WTC11 (cell line): ENCODE results near the gene FRMD4A. TPM values are rescaled to one million over a fixed set of nuclear protein-coding genes. Genes with fewer than 3 reads are reported as not detected.

Experiments used
- ATAC-seq: fragments of 200-7000 bp; cut with Tn5 transposase; 2 replicates; pipeline ENCODE4 v1.10.0; 2021; ENCODE audit warnings: mild to moderate bottlenecking, moderate library complexity
- CTCF ChIA-PET: fragments of 300-600 bp; sonication (Branson Sonifier 250); formaldehyde crosslinking; loops from one replicate; lab custom pipeline; 2021; ENCODE audit warnings: antibody characterized with exemption; lab: Charles Lee
- POLR2A ChIA-PET: fragments of 350-600 bp; sonication (Branson Sonifier 250); formaldehyde crosslinking; loops from one replicate; lab custom pipeline; 2021; ENCODE audit warnings: antibody characterized with exemption; lab: Charles Lee
- DNase-seq: peaks from one replicate; pipeline ENCODE4 v3.0.0; 2021; ENCODE audit warnings: low spot score
- H3K27ac Mint-ChIP-seq: 2 replicates; pipeline ENCODE4 v1.8.0; 2021; ENCODE audit warnings: mixed read lengths
- H3K27me3 Mint-ChIP-seq: 2 replicates; pipeline ENCODE4 v1.8.0; 2021; ENCODE audit warnings: low read depth, mild to moderate bottlenecking, moderate library complexity, mixed read lengths
- H3K36me3 Mint-ChIP-seq: 2 replicates; pipeline ENCODE4 v1.8.0; 2021; ENCODE audit warnings: mixed read lengths
- H3K4me1 Mint-ChIP-seq: 2 replicates; pipeline ENCODE4 v1.8.0; 2022; ENCODE audit warnings: mixed read lengths
- H3K4me3 Mint-ChIP-seq: 2 replicates; pipeline ENCODE4 v1.8.0; 2021; ENCODE audit warnings: mild to moderate bottlenecking, moderate library complexity, mixed read lengths
- H3K9me3 Mint-ChIP-seq: 2 replicates; pipeline ENCODE4 v1.8.0; 2021; ENCODE audit warnings: mixed read lengths
- ATF3 ChIP-seq: sonication (generic); formaldehyde crosslinking; conservative IDR thresholded peaks from 2 replicates; pipeline ENCODE4 v1.8.1; 2022; ENCODE audit warnings: mild to moderate bottlenecking, missing genetic modification reagents
- ESRRA ChIP-seq: sonication (generic); formaldehyde crosslinking; IDR thresholded peaks from 2 replicates; pipeline ENCODE4 v1.8.1; 2022; ENCODE audit warnings: mild to moderate bottlenecking, missing genetic modification reagents, borderline replicate concordance
- ETV6 ChIP-seq: sonication (generic); formaldehyde crosslinking; IDR thresholded peaks from 2 replicates; pipeline ENCODE4 v1.8.1; 2022; ENCODE audit warnings: mild to moderate bottlenecking, missing genetic modification reagents
- FOXK1 ChIP-seq: sonication (generic); formaldehyde crosslinking; IDR thresholded peaks from 2 replicates; pipeline ENCODE4 v1.8.0; 2022; ENCODE audit warnings: mild to moderate bottlenecking, moderate library complexity, missing genetic modification reagents
- IRF2 ChIP-seq: sonication (generic); formaldehyde crosslinking; IDR thresholded peaks from 2 replicates; pipeline ENCODE4 v1.8.0; 2022; ENCODE audit warnings: low read depth, missing genetic modification reagents, borderline replicate concordance
- MYBL2 ChIP-seq: sonication (generic); formaldehyde crosslinking; IDR thresholded peaks from 2 replicates; pipeline ENCODE4 v1.8.1; 2023; ENCODE audit warnings: mild to moderate bottlenecking, moderate library complexity, missing genetic modification reagents
- SMAD3 ChIP-seq: sonication (generic); formaldehyde crosslinking; IDR thresholded peaks from 2 replicates; pipeline ENCODE4 v1.8.0; 2022; ENCODE audit warnings: missing genetic modification reagents, mild to moderate bottlenecking, borderline replicate concordance
- SOX15 ChIP-seq: fragments of 250-450 bp; sonication (Bioruptor Pico); IDR thresholded peaks from 2 replicates; pipeline ENCODE4 v1.9.0; 2021; ENCODE audit warnings: mild to moderate bottlenecking
- TCF7 ChIP-seq: sonication (generic); formaldehyde crosslinking; IDR thresholded peaks from 2 replicates; pipeline ENCODE4 v1.8.0; 2022; ENCODE audit warnings: mild to moderate bottlenecking, low read depth, missing genetic modification reagents, moderate library complexity
- ZNF121 ChIP-seq: sonication (generic); formaldehyde crosslinking; IDR thresholded peaks from 2 replicates; pipeline ENCODE4 v1.8.0; 2023; ENCODE audit warnings: missing genetic modification reagents
- total RNA-seq: library from RNA; stranded (reverse); gene quantifications from 3 replicates; pipeline ENCODE4 v1.2.3, GENCODE V29; 2021
- TF ChIP-seq, protein P1 (sequence below): sonication (generic); formaldehyde crosslinking; IDR thresholded peaks from 2 replicates; pipeline ENCODE4 v1.8.1; 2023; ENCODE audit warnings: mild to moderate bottlenecking, moderate library complexity, missing genetic modification reagents
- TF ChIP-seq, protein P2 (sequence below): fragments of 250-450 bp; sonication (Bioruptor Pico); IDR thresholded peaks from 2 replicates; pipeline ENCODE4 v1.9.0; 2021; ENCODE audit warnings: mild to moderate bottlenecking
- TF ChIP-seq, protein P3 (sequence below): sonication (generic); formaldehyde crosslinking; IDR thresholded peaks from 2 replicates; pipeline ENCODE4 v1.8.0; 2023; ENCODE audit warnings: mild to moderate bottlenecking, missing genetic modification reagents
- TF ChIP-seq, protein P4 (sequence below): sonication (generic); formaldehyde crosslinking; IDR thresholded peaks from 2 replicates; pipeline ENCODE4 v1.8.1; 2023; ENCODE audit warnings: mild to moderate bottlenecking, missing genetic modification reagents, moderate library complexity

FRMD4A gene
- total RNA-seq, 1 experiment from 2014 or later, result 35.5 TPM

GRCh38 chr10:13920465-13920864 is 410.3 kb downstream of the FRMD4A start:
- POLR2A ChIA-PET, result no interaction called here
- CTCF ChIA-PET, result no interaction called here
- no peaks in the 10 kb centered on the region for H3K4me1 Mint-ChIP-seq

GRCh38 chr10:13920031-13920430 is 410.7 kb downstream of the FRMD4A start:
- no peak for ATAC-seq
- Mint-ChIP-seq H3K9me3 (no peaks in the 10 kb centered on the region), H3K4me3 (no peak overlapping the region), H3K27me3 (no peaks in the 10 kb centered on the region; the same call in 1 of the 2 replicates), H3K4me1 (no peaks in the 10 kb centered on the region), H3K36me3 (no peaks in the 10 kb centered on the region), H3K27ac (no peak overlapping the region)
- DNase-seq, result no peak
- ChIA-PET CTCF (no interaction called here), POLR2A (no interaction called here)
- TF ChIP-seq SOX15 (CRISPR knock-in tag), result no peak
- no peak for TF ChIP-seq SMAD3 (CRISPR knock-in tag)
- no peak for TF ChIP-seq ATF3 (CRISPR knock-in tag)
- no peak for TF ChIP-seq FOXK1 (CRISPR knock-in tag)
- TF ChIP-seq, protein P1, sequence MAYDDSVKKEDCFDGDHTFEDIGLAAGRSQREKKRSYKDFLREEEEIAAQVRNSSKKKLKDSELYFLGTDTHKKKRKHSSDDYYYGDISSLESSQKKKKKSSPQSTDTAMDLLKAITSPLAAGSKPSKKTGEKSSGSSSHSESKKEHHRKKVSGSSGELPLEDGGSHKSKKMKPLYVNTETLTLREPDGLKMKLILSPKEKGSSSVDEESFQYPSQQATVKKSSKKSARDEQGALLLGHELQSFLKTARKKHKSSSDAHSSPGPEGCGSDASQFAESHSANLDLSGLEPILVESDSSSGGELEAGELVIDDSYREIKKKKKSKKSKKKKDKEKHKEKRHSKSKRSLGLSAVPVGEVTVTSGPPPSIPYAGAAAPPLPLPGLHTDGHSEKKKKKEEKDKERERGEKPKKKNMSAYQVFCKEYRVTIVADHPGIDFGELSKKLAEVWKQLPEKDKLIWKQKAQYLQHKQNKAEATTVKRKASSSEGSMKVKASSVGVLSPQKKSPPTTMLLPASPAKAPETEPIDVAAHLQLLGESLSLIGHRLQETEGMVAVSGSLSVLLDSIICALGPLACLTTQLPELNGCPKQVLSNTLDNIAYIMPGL (CRISPR knock-in tag), result no peak
- no peak for TF ChIP-seq TCF7 (CRISPR knock-in tag)
- TF ChIP-seq, protein P2, sequence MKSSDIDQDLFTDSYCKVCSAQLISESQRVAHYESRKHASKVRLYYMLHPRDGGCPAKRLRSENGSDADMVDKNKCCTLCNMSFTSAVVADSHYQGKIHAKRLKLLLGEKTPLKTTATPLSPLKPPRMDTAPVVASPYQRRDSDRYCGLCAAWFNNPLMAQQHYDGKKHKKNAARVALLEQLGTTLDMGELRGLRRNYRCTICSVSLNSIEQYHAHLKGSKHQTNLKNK (CRISPR knock-in tag), result no peak
- TF ChIP-seq ZNF121 (CRISPR knock-in tag), result no peak
- no peak for TF ChIP-seq MYBL2 (CRISPR knock-in tag)
- TF ChIP-seq, protein P3, sequence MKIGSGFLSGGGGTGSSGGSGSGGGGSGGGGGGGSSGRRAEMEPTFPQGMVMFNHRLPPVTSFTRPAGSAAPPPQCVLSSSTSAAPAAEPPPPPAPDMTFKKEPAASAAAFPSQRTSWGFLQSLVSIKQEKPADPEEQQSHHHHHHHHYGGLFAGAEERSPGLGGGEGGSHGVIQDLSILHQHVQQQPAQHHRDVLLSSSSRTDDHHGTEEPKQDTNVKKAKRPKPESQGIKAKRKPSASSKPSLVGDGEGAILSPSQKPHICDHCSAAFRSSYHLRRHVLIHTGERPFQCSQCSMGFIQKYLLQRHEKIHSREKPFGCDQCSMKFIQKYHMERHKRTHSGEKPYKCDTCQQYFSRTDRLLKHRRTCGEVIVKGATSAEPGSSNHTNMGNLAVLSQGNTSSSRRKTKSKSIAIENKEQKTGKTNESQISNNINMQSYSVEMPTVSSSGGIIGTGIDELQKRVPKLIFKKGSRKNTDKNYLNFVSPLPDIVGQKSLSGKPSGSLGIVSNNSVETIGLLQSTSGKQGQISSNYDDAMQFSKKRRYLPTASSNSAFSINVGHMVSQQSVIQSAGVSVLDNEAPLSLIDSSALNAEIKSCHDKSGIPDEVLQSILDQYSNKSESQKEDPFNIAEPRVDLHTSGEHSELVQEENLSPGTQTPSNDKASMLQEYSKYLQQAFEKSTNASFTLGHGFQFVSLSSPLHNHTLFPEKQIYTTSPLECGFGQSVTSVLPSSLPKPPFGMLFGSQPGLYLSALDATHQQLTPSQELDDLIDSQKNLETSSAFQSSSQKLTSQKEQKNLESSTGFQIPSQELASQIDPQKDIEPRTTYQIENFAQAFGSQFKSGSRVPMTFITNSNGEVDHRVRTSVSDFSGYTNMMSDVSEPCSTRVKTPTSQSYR (CRISPR knock-in tag), result no peak

More at GRCh38 chr10:13920465-13920864, 410.3 kb downstream of the FRMD4A start:
- no peak overlapping the region for H3K4me3 Mint-ChIP-seq
- H3K27ac Mint-ChIP-seq, result no peak overlapping the region
- no peak for ATAC-seq
- no peaks in the 10 kb centered on the region for H3K36me3 Mint-ChIP-seq
- H3K27me3 Mint-ChIP-seq, result no peaks in the 10 kb centered on the region; the same call in 1 of the 2 replicates
- H3K9me3 Mint-ChIP-seq, result no peaks in the 10 kb centered on the region
- DNase-seq, result no peak
- TF ChIP-seq IRF2 (CRISPR knock-in tag) (no peak), ESRRA (no peak)

DNA sequence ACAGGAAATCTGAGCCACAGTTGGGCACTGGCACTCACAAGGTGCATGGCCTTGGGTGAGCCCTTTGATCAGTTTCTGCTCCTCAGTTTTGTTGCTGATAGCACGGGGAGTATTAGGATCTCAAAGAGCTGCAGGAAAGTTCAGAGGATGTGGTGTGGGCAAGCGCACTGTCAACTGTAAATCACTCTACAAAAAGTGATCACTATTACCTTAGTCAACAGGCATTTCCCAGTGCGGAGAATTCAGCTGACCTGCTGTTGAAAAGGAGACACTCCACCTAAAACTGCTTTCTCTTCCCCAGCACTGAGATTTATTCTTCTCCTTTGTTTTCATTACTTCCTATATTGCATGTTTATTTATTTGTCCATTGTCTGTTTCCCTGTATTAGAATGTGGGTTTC is 412.9 kb downstream of the FRMD4A start:
- no peaks in the 10 kb centered on the region for H3K9me3 Mint-ChIP-seq
- H3K4me3 Mint-ChIP-seq, result no peak overlapping the region
- no peaks in the 10 kb centered on the region for H3K36me3 Mint-ChIP-seq
- ATAC-seq (no peak), DNase-seq (no peak)
- ChIA-PET POLR2A (no interaction called here), CTCF (no interaction called here)
- TF ChIP-seq, protein P4, sequence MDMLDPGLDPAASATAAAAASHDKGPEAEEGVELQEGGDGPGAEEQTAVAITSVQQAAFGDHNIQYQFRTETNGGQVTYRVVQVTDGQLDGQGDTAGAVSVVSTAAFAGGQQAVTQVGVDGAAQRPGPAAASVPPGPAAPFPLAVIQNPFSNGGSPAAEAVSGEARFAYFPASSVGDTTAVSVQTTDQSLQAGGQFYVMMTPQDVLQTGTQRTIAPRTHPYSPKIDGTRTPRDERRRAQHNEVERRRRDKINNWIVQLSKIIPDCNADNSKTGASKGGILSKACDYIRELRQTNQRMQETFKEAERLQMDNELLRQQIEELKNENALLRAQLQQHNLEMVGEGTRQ (CRISPR knock-in tag), result no peak
- TF ChIP-seq ATF3 (CRISPR knock-in tag) (no peak), ETV6 (CRISPR knock-in tag) (no peak)
- no peaks in the 10 kb centered on the region; the same call in none of the 2 replicates for H3K27me3 Mint-ChIP-seq
- no peaks in the 10 kb centered on the region for H3K4me1 Mint-ChIP-seq
- H3K27ac Mint-ChIP-seq, result no peak overlapping the region
